K562 (cell line): ENCODE data around the gene HCRTR2. TPM values are rescaled to one million over a fixed set of nuclear protein-coding genes. Genes with fewer than 3 reads are reported as not detected.

Experiments
- ATAC-seq: fragments of 200-7000 bp; cut with Tn5 transposase; 3 replicates; pipeline ENCODE4 v1.9.1; 2020; ENCODE audit warnings: moderate library complexity
- BruUV-seq: library from RNA; stranded (reverse); fragments of 400-500 nt; replicated peaks from 2 replicates; lab custom pipeline; 2021; lab: Mats Ljungman, UMichigan
- CTCF ChIA-PET: fragments of 300-600 bp; formaldehyde crosslinking; extraction: SDS; loops from one replicate; lab custom pipeline; 2021; ENCODE audit warnings: low intra/inter-chr PET ratio; lab: Yijun Ruan, JAX
- POLR2A ChIA-PET: fragments of 300-600, 350-650 bp; sonication (Branson Sonifier 250); formaldehyde crosslinking; extraction: SDS; loops from one replicate; lab custom pipeline; 2021; ENCODE audit warnings: antibody characterized with exemption, inconsistent platforms; lab: Yijun Ruan, JAX
- DNase-seq, 4 experiments: peaks; one replicate each; pipeline versions ENCODE4 v3.0.0 to v3.0.0-alpha.2; 2011 to 2018; ENCODE audit warnings: low spot score in 3 of 4, mixed read lengths in 3 of 4; ENCODE audit errors: extremely low read depth in 1 of 4
- FAIRE-seq: peaks from 2 replicates; lab custom pipeline; 2011; peaks lifted over from hg19 to GRCh38; lab: Jason Lieb, UNC
- H2AFZ ChIP-seq: 2 replicates; pipeline ENCODE4 v1.6.0; 2011; ENCODE audit warnings: low read depth, low read length, control low read depth, inconsistent platforms
- H3K27ac ChIP-seq: fragments of 200-600 bp; 3 replicates; pipeline ENCODE4 v1.8.0; 2011; ENCODE audit warnings: low read depth, mild to moderate bottlenecking, control low read depth, inconsistent platforms, low read length, moderate library complexity, mixed read lengths; ENCODE audit errors: extremely low read depth
- H3K27me3 ChIP-seq, 2 experiments: fragments of 300-600 bp in 1 of 2; 2 replicates in 1 of 2; 3 replicates in 1 of 2; pipeline versions ENCODE4 v1.6.0 to v1.8.0; 2011; ENCODE audit warnings: inconsistent platforms in 2 of 2, low read length in 2 of 2, mild to moderate bottlenecking in 1 of 2, mixed read lengths in 1 of 2, moderate library complexity in 1 of 2; ENCODE audit not compliant: control insufficient read depth in 2 of 2, insufficient read depth in 2 of 2
- H3K36me3 ChIP-seq: fragments of 300-600 bp; 3 replicates; pipeline ENCODE4 v1.8.0; 2011; ENCODE audit warnings: mild to moderate bottlenecking, low read length, inconsistent platforms; ENCODE audit not compliant: control insufficient read depth, insufficient read depth
- H3K4me1 ChIP-seq, 2 experiments: fragments of 200-600 bp in 1 of 2; replicated peaks in 1 of 2; 2 replicates in 1 of 2; 3 replicates in 1 of 2; pipeline versions ENCODE4 v1.5.1 to v1.8.0; 2011; ENCODE audit warnings: inconsistent platforms in 2 of 2, low read length in 2 of 2, mild to moderate bottlenecking in 1 of 2, mixed read lengths in 1 of 2, moderate library complexity in 1 of 2; ENCODE audit not compliant: control insufficient read depth in 2 of 2, insufficient read depth in 2 of 2
- H3K4me2 ChIP-seq: 2 replicates; pipeline ENCODE4 v1.6.1; 2011; ENCODE audit warnings: low read length, control low read depth, inconsistent platforms, mixed read lengths; ENCODE audit not compliant: insufficient read depth
- H3K4me3 ChIP-seq: fragments of 200-600 bp; sonication (generic), shearing (Covaris generic); 2 replicates; pipeline ENCODE4 v1.5.1; 2016; ENCODE audit warnings: control low read depth, inconsistent platforms
- H3K79me2 ChIP-seq: fragments of 200-600 bp; 3 replicates; pipeline ENCODE4 v1.8.0; 2011; ENCODE audit warnings: low read length, inconsistent platforms; ENCODE audit not compliant: control insufficient read depth, insufficient read depth
- H3K9ac ChIP-seq, 2 experiments: 2 replicates each; pipeline versions ENCODE4 v1.6.0 to v1.6.1; 2011; ENCODE audit warnings: low read depth in 2 of 2, low read length in 2 of 2, control low read depth in 1 of 2, inconsistent platforms in 1 of 2, mild to moderate bottlenecking in 1 of 2, mixed read lengths in 1 of 2; ENCODE audit not compliant: insufficient read depth in 1 of 2
- H3K9me1 ChIP-seq: one replicate; pipeline ENCODE4 v1.6.0; 2011; ENCODE audit warnings: inconsistent platforms, mild to moderate bottlenecking, low read length, moderate library complexity; ENCODE audit not compliant: control insufficient read depth, insufficient read depth
- H3K9me3 ChIP-seq: replicated peaks from 2 replicates; pipeline ENCODE4 v1.5.1; 2011; ENCODE audit warnings: low read depth, low read length, inconsistent platforms; ENCODE audit not compliant: control insufficient read depth, insufficient read depth
- H4K20me1 ChIP-seq: replicated peaks from 2 replicates; pipeline ENCODE4 v1.6.1; 2011; ENCODE audit warnings: low read length, inconsistent platforms, mixed read lengths; ENCODE audit not compliant: control insufficient read depth, insufficient read depth
- BRF1 ChIP-seq: IDR thresholded peaks from 3 replicates; pipeline ENCODE4 v1.6.1; 2011; ENCODE audit warnings: borderline replicate concordance, mild to moderate bottlenecking; ENCODE audit not compliant: insufficient read length; ENCODE audit errors: extremely low read depth
- CREM ChIP-seq: IDR thresholded peaks from 2 replicates; pipeline ENCODE4 v1.6.1; 2014; ENCODE audit warnings: antibody characterized with exemption, low read depth
- FOSL1 ChIP-seq: fragments of 200-800 bp; sonication (Bioruptor generic); conservative IDR thresholded peaks from 2 replicates; pipeline ENCODE4 v1.6.1; 2016; ENCODE audit warnings: missing genetic modification characterization, missing compliant biosample characterization
- HMGN3 ChIP-seq: IDR thresholded peaks from 2 replicates; pipeline ENCODE4 v1.6.1; 2011; ENCODE audit warnings: borderline replicate concordance, low read depth, mild to moderate bottlenecking, mixed read lengths, low read length; ENCODE audit not compliant: insufficient read length; ENCODE audit errors: extremely low read depth
- KAT2B ChIP-seq: IDR thresholded peaks from one replicate; pipeline ENCODE4 v1.6.1; 2012; ENCODE audit warnings: low read depth, mild to moderate bottlenecking, control low read depth, inconsistent platforms, low read length, moderate library complexity
- NCOA1 ChIP-seq: fragments of 450-650 bp; IDR thresholded peaks from 2 replicates; pipeline ENCODE4 v1.6.1; 2016; ENCODE audit warnings: low read depth
- NFE2 ChIP-seq: IDR thresholded peaks from 2 replicates; pipeline ENCODE4 v1.6.1; 2014; ENCODE audit warnings: antibody characterized with exemption, low read depth
- NFRKB ChIP-seq: fragments of 450-650 bp; IDR thresholded peaks from 2 replicates; pipeline ENCODE4 v1.6.1; 2016; ENCODE audit warnings: low read depth
- RBFOX2 ChIP-seq: fragments of 200-400 bp; formaldehyde crosslinking; IDR thresholded peaks from 2 replicates; pipeline ENCODE4 v1.6.1; 2017; ENCODE audit warnings: low read depth, mild to moderate bottlenecking, low read length, moderate library complexity
- SLC30A9 ChIP-seq: fragments of 250-450 bp; sonication (Bioruptor Pico); IDR thresholded peaks from 2 replicates; pipeline ENCODE4 v1.8.0; 2022; ENCODE audit warnings: mild to moderate bottlenecking, moderate library complexity
- SMAD2 ChIP-seq: fragments of 150-350 bp; IDR thresholded peaks from 2 replicates; pipeline ENCODE4 v1.6.1; 2014; ENCODE audit warnings: low read depth, mild to moderate bottlenecking, low read length
- SMARCA4 ChIP-seq: fragments of 450-650 bp; IDR thresholded peaks from 2 replicates; pipeline ENCODE4 v1.6.1; 2016
- TCF7 ChIP-seq: sonication (generic); IDR thresholded peaks from 2 replicates; pipeline ENCODE4 v1.6.1; 2016; ENCODE audit warnings: antibody characterized with exemption, borderline replicate concordance
- TSC22D4 ChIP-seq: fragments of 450-650 bp; IDR thresholded peaks from 2 replicates; pipeline ENCODE4 v1.6.1; 2016; ENCODE audit warnings: missing genetic modification characterization, missing biosample characterization, control low read depth
- ZNF551 ChIP-seq: fragments of 250-450 bp; sonication (Bioruptor Pico); IDR thresholded peaks from 2 replicates; pipeline ENCODE4 v1.5.0; 2021; ENCODE audit warnings: mild to moderate bottlenecking, moderate library complexity
- ZNF77 ChIP-seq: fragments of 250-450 bp; sonication (Bioruptor Pico); IDR thresholded peaks from 2 replicates; pipeline ENCODE4 v1.5.0; 2020
- WGBS: fragments of 100-300 bp; shearing (Covaris generic); methylation state at CpG from one replicate; pipeline ENCODE4 v1.1.6; 2016; ENCODE audit warnings: low coverage, mixed read lengths; ENCODE audit not compliant: insufficient coverage; ENCODE audit errors: missing lambda C conversion rate; 5-methylcytosine and 5-hydroxymethylcytosine counted together
- in situ Hi-C: fragments of 300-500 bp; cut with MboI; formaldehyde crosslinking; loops from 4 replicates; pipeline ENCODE4 v1.15.0; 2018; ENCODE audit warnings: inconsistent platforms, mixed read lengths
- intact Hi-C: fragments of 100-400 bp; cut with micrococcal nuclease; formaldehyde crosslinking; loops from 2 replicates; pipeline ENCODE4 v1.14.2; 2022
- polyA plus RNA-seq, 8 experiments: library from polyadenylated mRNA; depleted of rRNA in 4 of 8; stranded (reverse) in 5 of 8; unstranded in 3 of 8; fragments of >200 nt; fragmentation: Nextera tagmentation in 2 of 8; fragmentation: Illumina TruSeq in 1 of 8; extraction: Ambion mirVana in 2 of 8; extraction: Trizol in 1 of 8; gene quantifications; 2 replicates each; pipeline versions ENCODE4 v1.2.1 to v1.2.3, GENCODE V29; 2011 to 2014; ENCODE audit warnings: inconsistent platforms in 1 of 8, missing spikeins in 1 of 8
- total RNA-seq, 7 experiments: library from RNA; depleted of rRNA in 6 of 7; stranded (reverse); fragments of >200 nt in 6 of 7; fragmentation: Illumina TruSeq in 2 of 7; extraction: Trizol in 2 of 7; gene quantifications; 2 replicates each; pipeline versions ENCODE4 v1.2.1 to v1.2.3, GENCODE V29; 2011 to 2021; ENCODE audit warnings: low replicate concordance in 1 of 7
- TF ChIP-seq, protein P1 (sequence below): sonication (generic); formaldehyde crosslinking; IDR thresholded peaks from 2 replicates; pipeline ENCODE4 v1.8.0; 2022; ENCODE audit warnings: missing genetic modification reagents, mild to moderate bottlenecking, moderate library complexity, borderline replicate concordance
- TF ChIP-seq, protein P2 (sequence below), 2 experiments: IDR thresholded peaks; 2 replicates each; pipeline ENCODE4 v1.6.1; 2011; ENCODE audit warnings: borderline replicate concordance in 1 of 2, control low read depth in 1 of 2, low read depth in 1 of 2, low read length in 1 of 2, mild to moderate bottlenecking in 1 of 2, mixed read lengths in 1 of 2, moderate library complexity in 1 of 2; ENCODE audit not compliant: insufficient read depth in 1 of 2, insufficient read length in 1 of 2, poor library complexity in 1 of 2, severe bottlenecking in 1 of 2; ENCODE audit errors: extremely low read depth in 1 of 2

The HCRTR2 gene
- total and polyA plus RNA-seq, 9 of the 15 experiments (the other 6 are each of a cell fraction or from before 2014, with no cell fraction given): not detected

DNA sequence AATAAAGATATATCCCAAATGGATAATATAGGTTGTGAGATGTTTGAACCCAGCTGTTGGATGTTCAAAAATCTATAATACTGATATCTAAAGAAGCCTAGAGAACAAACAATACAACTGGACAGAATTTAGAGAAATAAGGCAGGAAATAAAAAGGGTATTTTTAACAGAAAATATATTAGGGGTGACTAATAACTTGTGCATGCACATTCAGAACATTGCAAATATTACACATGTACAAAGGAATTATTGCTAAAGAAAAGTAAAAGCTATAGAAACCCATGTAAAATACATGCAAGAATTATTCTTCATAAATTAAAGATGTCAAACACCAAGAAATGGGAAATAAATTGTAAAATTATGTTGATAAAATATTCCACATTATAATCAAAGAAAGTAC is 32.7 kb upstream of the HCRTR2 start (continued):
- TF ChIP-seq SLC30A9 (CRISPR knock-in tag) (no peak), RBFOX2 (no peak), ZNF551 (CRISPR knock-in tag) (no peak), ZNF77 (CRISPR knock-in tag) (no peak)
- TF ChIP-seq, protein P1, sequence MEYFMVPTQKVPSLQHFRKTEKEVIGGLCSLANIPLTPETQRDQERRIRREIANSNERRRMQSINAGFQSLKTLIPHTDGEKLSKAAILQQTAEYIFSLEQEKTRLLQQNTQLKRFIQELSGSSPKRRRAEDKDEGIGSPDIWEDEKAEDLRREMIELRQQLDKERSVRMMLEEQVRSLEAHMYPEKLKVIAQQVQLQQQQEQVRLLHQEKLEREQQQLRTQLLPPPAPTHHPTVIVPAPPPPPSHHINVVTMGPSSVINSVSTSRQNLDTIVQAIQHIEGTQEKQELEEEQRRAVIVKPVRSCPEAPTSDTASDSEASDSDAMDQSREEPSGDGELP (CRISPR knock-in tag): no peak

DNA sequence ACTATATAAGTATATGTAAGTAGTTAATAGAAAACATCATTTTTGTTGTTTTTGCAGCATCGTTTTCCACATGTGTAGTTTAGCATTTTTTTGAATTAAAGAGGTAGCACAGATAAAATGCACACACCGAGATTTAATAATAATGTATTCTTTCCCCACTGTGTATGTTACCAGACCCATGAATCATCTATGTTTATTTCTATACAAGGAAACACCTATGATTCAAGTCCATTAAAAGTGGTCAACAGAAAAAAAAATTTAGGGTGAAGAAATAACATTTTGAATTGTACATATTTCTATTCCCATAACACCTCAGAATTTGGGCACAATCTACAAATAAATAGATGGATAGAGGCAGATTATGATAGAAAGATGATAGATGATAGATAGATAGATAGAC is 31.7 kb upstream of the HCRTR2 start:
- Histone ChIP-seq H3K27me3 (no peaks in the 10 kb centered on the region), H3K79me2 (no peaks in the 10 kb centered on the region)
- BruUV-seq: no TSS peak
- TF ChIP-seq TCF7 (no peak), NFRKB (no peak), TSC22D4 (tag) (no peak), BRF1 (no peak), FOSL1 (no peak), KAT2B (no peak), CREM (no peak), HMGN3 (no peak), SMARCA4 (no peak), SMAD2 (no peak), NCOA1 (no peak), NFE2 (no peak)
- TF ChIP-seq, protein P2, sequence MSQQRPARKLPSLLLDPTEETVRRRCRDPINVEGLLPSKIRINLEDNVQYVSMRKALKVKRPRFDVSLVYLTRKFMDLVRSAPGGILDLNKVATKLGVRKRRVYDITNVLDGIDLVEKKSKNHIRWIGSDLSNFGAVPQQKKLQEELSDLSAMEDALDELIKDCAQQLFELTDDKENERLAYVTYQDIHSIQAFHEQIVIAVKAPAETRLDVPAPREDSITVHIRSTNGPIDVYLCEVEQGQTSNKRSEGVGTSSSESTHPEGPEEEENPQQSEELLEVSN (IDR thresholded peaks at IDR 0.05; ENCODE audit: borderline replicate concordance in 1 of 2, extremely low read depth in 1 of 2, insufficient read depth in 1 of 2, insufficient read length in 1 of 2, low read depth in 1 of 2, low read length in 1 of 2, poor library complexity in 1 of 2, severe bottlenecking in 1 of 2): no peak
- TF ChIP-seq, all 486 proteins: peak for 0
- DNase-seq (no peak), FAIRE-seq (no peak), ATAC-seq (no peak)
- CTCF ChIA-PET: no interaction called here
- intact Hi-C loops (no loop called here), in situ Hi-C loops (no loop called here)
- Histone ChIP-seq H3K4me2 (no peak overlapping the region), H3K27ac (no peak overlapping the region), H3K36me3 (no peaks in the 10 kb centered on the region), H3K9me1 (no peaks in the 10 kb centered on the region), H3K4me1 (no peaks in the 10 kb centered on the region), H4K20me1 (no peaks in the 10 kb centered on the region), H3K9me3 (no peaks in the 10 kb centered on the region), H3K9ac (no peak overlapping the region), H2AFZ (no peak overlapping the region), H3K4me3 (no peak overlapping the region)
- WGBS: 0% methylated on average over 2 of the region's 2 CpGs
- POLR2A ChIA-PET: no interaction called here
